ENCODE measurements around the gene NFIA. TPM values are rescaled to one million over a fixed set of nuclear protein-coding genes. Genes with fewer than 3 reads are reported as not detected.

NFIA gene
- total RNA-seq, 1 donor from 2014 or later, result 66.6 TPM

DNA sequence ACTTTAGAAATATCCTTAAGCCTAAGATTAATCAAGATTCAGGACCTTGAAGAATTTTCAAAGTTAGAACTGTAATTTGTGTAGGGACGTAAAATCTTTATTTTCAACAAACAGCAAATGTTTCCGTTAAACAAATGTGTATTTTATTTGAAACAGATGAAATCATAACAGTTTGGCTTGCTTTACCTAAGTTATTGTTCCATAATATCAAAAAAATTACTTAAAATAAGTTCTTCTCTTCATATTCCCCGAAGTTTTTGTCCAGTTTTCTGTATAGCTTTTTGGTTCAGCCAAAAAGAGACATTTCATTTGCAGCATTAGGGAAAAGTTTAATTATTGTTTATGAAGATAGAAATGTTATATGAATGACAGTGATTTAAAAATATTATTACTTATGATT is 100.1 kb downstream of the NFIA start:
- ATAC-seq, result no peak
- Histone ChIP-seq H3K27ac (no peak overlapping the region), H3K36me3 (no peaks in the 10 kb centered on the region), H3K9me3 (no peaks in the 10 kb centered on the region), H3K4me3 (no peak overlapping the region), H3K27me3 (no peaks in the 10 kb centered on the region), H3K4me1 (peaks cover 11% of the 10 kb centered on the region)
- TF ChIP-seq, protein P1, sequence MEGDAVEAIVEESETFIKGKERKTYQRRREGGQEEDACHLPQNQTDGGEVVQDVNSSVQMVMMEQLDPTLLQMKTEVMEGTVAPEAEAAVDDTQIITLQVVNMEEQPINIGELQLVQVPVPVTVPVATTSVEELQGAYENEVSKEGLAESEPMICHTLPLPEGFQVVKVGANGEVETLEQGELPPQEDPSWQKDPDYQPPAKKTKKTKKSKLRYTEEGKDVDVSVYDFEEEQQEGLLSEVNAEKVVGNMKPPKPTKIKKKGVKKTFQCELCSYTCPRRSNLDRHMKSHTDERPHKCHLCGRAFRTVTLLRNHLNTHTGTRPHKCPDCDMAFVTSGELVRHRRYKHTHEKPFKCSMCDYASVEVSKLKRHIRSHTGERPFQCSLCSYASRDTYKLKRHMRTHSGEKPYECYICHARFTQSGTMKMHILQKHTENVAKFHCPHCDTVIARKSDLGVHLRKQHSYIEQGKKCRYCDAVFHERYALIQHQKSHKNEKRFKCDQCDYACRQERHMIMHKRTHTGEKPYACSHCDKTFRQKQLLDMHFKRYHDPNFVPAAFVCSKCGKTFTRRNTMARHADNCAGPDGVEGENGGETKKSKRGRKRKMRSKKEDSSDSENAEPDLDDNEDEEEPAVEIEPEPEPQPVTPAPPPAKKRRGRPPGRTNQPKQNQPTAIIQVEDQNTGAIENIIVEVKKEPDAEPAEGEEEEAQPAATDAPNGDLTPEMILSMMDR (IDR thresholded peaks at IDR 0.05), result no peak
- no peak for DNase-seq
- intact Hi-C loops (cut with DNase I), result no loop called here

DNA sequence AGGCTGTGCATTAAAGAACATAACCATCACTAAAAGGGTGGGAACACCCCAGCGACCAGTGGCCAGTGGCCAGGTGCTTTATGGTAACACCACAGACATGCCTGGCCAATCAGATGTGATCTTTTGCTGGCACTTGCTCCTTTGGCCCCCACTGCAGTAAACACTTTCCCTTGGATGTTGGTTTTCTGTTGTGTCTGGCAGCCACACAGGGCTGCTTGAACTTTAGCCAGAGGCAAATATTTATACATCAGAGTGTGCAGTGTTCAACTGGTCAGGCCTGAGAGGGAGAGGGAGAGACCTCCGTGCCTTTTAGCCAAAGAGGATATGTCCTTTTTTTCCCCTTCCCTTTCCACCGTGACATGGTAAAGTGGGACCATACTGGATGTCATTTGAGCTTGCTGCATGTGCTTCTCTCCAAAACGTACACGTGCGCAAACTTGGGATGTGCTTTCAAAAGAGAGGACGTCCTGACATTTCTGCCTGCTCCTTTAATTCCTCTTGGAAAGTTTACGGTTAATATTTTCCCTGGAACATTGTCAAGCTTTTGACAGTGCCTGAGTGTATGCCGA is 101.2 kb downstream of the NFIA start:
- intact Hi-C loops (cut with DNase I), result no loop called here
- Histone ChIP-seq H3K4me3 (peak overlapping the region; percentile 48), H3K36me3 (no peaks in the 10 kb centered on the region), H3K4me1 (peaks cover 11% of the 10 kb centered on the region), H3K27ac (peak overlapping the region; percentile 85), H3K27me3 (no peaks in the 10 kb centered on the region), H3K9me3 (no peaks in the 10 kb centered on the region)
- ATAC-seq, result peak; percentile 75
- TF ChIP-seq, protein P1 (IDR thresholded peaks at IDR 0.05), result no peak
- DNase-seq, result no peak

DNA sequence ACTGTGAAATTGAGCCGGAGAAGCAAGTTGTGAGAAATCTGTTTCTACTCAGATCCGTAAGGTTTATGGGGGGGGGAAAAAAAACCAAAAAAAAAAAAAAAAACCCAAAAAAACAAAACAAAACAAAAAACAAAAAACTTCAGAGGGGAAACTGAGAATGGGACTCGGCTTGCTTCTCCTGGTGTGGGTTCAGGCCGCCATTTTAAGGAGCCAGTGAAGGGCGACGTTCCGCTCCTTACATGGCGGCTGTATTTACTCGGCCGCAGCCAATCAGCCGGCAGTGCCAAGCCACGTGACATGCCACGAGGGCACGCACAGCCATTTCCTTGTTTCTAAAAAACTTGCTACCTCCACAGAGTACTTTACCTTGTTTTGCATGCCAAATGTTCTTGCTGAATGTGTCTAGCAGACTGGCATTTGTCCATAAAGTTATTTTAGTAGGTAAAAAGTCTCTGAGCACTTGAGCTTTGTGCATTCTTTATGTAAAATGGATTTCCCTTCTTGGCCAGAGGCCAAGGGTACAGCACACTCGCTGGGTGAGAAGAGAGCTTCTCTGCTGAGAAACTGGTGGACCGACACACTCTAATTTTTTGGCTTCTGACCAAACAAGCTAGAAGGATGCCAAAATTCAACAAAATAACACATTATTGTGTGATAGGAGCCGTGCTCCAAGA is 101.8 kb downstream of the NFIA start:
- TF ChIP-seq, protein P1 (IDR thresholded peaks at IDR 0.05), result no peak
- intact Hi-C loops (cut with DNase I), result no loop called here
- Histone ChIP-seq H3K4me1 (peaks cover 11% of the 10 kb centered on the region), H3K4me3 (peak overlapping the region; percentile 48), H3K27ac (peak overlapping the region; percentile 85), H3K27me3 (no peaks in the 10 kb centered on the region), H3K9me3 (no peaks in the 10 kb centered on the region), H3K36me3 (no peaks in the 10 kb centered on the region)
- peak; percentile 96 for ATAC-seq
- DNase-seq, result peak; percentile 95

DNA sequence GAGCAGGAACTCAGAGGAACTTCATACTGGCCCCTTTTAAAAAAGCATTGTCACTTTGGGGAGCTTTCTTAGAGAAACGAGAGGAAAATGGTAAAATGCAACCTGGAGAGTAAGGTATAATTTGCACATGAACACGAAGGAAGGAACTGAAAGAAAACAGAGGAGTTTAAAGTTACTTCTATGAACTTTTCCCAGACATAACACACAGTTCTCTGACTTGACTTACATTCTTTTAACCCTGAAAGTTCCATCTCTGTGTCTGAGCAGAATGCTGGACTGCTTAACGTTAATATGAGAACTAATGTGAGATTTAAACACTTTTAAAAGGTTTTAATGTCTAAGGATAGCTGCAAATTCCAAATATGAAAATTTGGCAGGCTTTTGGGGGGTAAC is 102.3 kb downstream of the NFIA start:
- H3K27ac ChIP-seq, result peak overlapping the region; percentile 85
- peaks cover 11% of the 10 kb centered on the region for H3K4me1 ChIP-seq
- DNase-seq (no peak), ATAC-seq (no peak)
- H3K36me3 ChIP-seq, result no peaks in the 10 kb centered on the region
- H3K9me3 ChIP-seq, result no peaks in the 10 kb centered on the region
- H3K4me3 ChIP-seq, result peak overlapping the region; percentile 48
- intact Hi-C loops (cut with DNase I), result no loop called here
- H3K27me3 ChIP-seq, result no peaks in the 10 kb centered on the region
- TF ChIP-seq, protein P1 (IDR thresholded peaks at IDR 0.05), result no peak

DNA sequence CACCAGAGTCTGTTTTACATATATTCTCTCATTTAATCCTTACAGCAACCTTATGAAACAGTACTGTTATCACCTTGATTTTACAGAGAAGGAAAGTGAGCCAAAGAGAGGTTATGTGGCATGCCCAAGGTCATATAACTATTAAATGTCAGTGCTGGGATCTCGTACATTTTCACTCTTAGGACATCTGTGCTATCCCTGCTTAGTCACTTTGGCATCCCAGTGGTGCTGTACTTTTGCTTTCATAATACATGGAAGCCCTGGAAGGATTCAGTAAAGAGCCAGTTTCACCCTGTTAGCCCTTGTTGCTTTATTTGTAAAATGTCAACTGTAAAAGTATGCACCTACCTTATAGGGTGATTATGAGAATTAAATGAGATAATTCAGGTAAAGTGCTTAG is 104.4 kb downstream of the NFIA start:
- peaks cover 11% of the 10 kb centered on the region for H3K4me1 ChIP-seq

More for the DNA sequence above, 104.4 kb downstream of the NFIA start:
- intact Hi-C loops (cut with DNase I), result no loop called here
- Histone ChIP-seq H3K4me3 (no peak overlapping the region), H3K27me3 (no peaks in the 10 kb centered on the region), H3K27ac (no peak overlapping the region), H3K9me3 (no peaks in the 10 kb centered on the region), H3K36me3 (no peaks in the 10 kb centered on the region)
- no peak for DNase-seq
- no peak for ATAC-seq
- TF ChIP-seq, protein P1 (IDR thresholded peaks at IDR 0.05), result no peak
